GM12878 (cell line): ENCODE data around the gene OR4B1. TPM values are rescaled to one million over a fixed set of nuclear protein-coding genes. Genes with fewer than 3 reads are reported as not detected.

ENCODE experiments used
- ATAC-seq: fragments of 200-7000 bp; cut with Tn5 transposase; 3 replicates; pipeline ENCODE4 v1.9.1; 2020; ENCODE audit warnings: mild to moderate bottlenecking, moderate library complexity
- BruUV-seq: library from RNA; stranded (reverse); fragments of 400-500 nt; replicated peaks from 2 replicates; lab custom pipeline; 2021; lab: Mats Ljungman, UMichigan
- CTCF ChIA-PET: fragments of 300-600 bp; sonication (Branson Sonifier 250); formaldehyde crosslinking; extraction: SDS; loops from one replicate; lab custom pipeline; 2021; ENCODE audit warnings: inconsistent platforms; lab: Yijun Ruan, JAX
- POLR2A ChIA-PET: fragments of 350-600 bp; formaldehyde crosslinking; extraction: SDS; loops from one replicate; lab custom pipeline; 2021; ENCODE audit warnings: inconsistent platforms; lab: Charles Lee
- RAD21 ChIA-PET: fragments of 300-600 bp; sonication (Branson Sonifier 250); formaldehyde crosslinking; loops from one replicate; lab custom pipeline; 2023; ENCODE audit warnings: antibody characterized with exemption; ENCODE audit not compliant: unreplicated experiment; lab: Charles Lee
- SMC1A ChIA-PET: fragments of 300-600 bp; sonication (Branson Sonifier 250); formaldehyde crosslinking; loops from one replicate; lab custom pipeline; 2023; ENCODE audit not compliant: unreplicated experiment, uncharacterized antibody; lab: Charles Lee
- DNase-seq: peaks from one replicate; pipeline ENCODE4 v3.0.0-alpha.2; 2011; ENCODE audit warnings: low read depth, low spot score
- FAIRE-seq: peaks from 3 replicates; lab custom pipeline; 2011; peaks lifted over from hg19 to GRCh38; lab: Jason Lieb, UNC
- H2AFZ ChIP-seq: 2 replicates; pipeline ENCODE4 v1.6.0; 2011; ENCODE audit warnings: low read depth, low read length, control low read depth; ENCODE audit not compliant: control insufficient read depth
- H3K27ac ChIP-seq: 2 replicates; pipeline ENCODE4 v1.5.1; 2011; ENCODE audit warnings: control low read depth; ENCODE audit not compliant: control insufficient read depth, insufficient read depth
- H3K27me3 ChIP-seq, 2 experiments: replicated peaks in 1 of 2; 2 replicates each; pipeline versions ENCODE4 v1.6.0 to v1.6.1; 2011; ENCODE audit warnings: low read length in 1 of 2; ENCODE audit not compliant: control insufficient read depth in 2 of 2, insufficient read depth in 2 of 2
- H3K36me3 ChIP-seq, 2 experiments: 2 replicates each; pipeline ENCODE4 v1.5.1; 2011; ENCODE audit warnings: low read length in 1 of 2; ENCODE audit not compliant: control insufficient read depth in 2 of 2, insufficient read depth in 2 of 2
- H3K4me1 ChIP-seq: 2 replicates; pipeline ENCODE4 v1.6.1; 2011; ENCODE audit warnings: mild to moderate bottlenecking, low read length, moderate library complexity, mixed read lengths; ENCODE audit not compliant: control insufficient read depth, insufficient read depth
- H3K4me2 ChIP-seq: 2 replicates; pipeline ENCODE4 v1.6.0; 2011; ENCODE audit warnings: control low read depth; ENCODE audit not compliant: control insufficient read depth, insufficient read depth
- H3K4me3 ChIP-seq: fragments of 200-600 bp; sonication (generic); 2 replicates; pipeline ENCODE4 v1.5.1; 2016
- H3K79me2 ChIP-seq: 2 replicates; pipeline ENCODE4 v1.6.0; 2011; ENCODE audit warnings: low read length; ENCODE audit not compliant: control insufficient read depth, insufficient read depth
- H3K9ac ChIP-seq: 2 replicates; pipeline ENCODE4 v1.8.0; 2011; ENCODE audit warnings: low read length, control low read depth, mixed read lengths; ENCODE audit not compliant: control insufficient read depth, insufficient read depth
- H3K9me3 ChIP-seq: replicated peaks from 3 replicates; pipeline ENCODE4 v1.5.1; 2011; ENCODE audit warnings: mild to moderate bottlenecking, low read length; ENCODE audit not compliant: control insufficient read depth, insufficient read depth
- H4K20me1 ChIP-seq: 2 replicates; pipeline ENCODE4 v1.6.0; 2011; ENCODE audit not compliant: control insufficient read depth, insufficient read depth
- BHLHE40 ChIP-seq, 2 experiments: fragments of 450-650 bp in 1 of 2; IDR thresholded peaks; 2 replicates each; pipeline ENCODE4 v1.6.1; 2011 to 2017; ENCODE audit warnings: low read depth in 2 of 2, borderline replicate concordance in 1 of 2, improper control_type of control experiment in 1 of 2, low read length in 1 of 2, mild to moderate bottlenecking in 1 of 2
- CREM ChIP-seq: IDR thresholded peaks from 2 replicates; pipeline ENCODE4 v1.6.1; 2014; ENCODE audit warnings: antibody characterized with exemption, low read depth
- GABPA ChIP-seq: IDR thresholded peaks from 2 replicates; pipeline ENCODE4 v1.6.1; 2014; ENCODE audit warnings: antibody characterized with exemption, low read depth, mild to moderate bottlenecking, inconsistent platforms
- HDAC2 ChIP-seq: fragments of 200-600 bp; sonication (generic); IDR thresholded peaks from 2 replicates; pipeline ENCODE4 v1.6.1; 2017
- IRF3 ChIP-seq: fragments of 450-650 bp; IDR thresholded peaks from 2 replicates; pipeline ENCODE4 v1.6.1; 2014; ENCODE audit warnings: mild to moderate bottlenecking
- NBN ChIP-seq: fragments of 450-650 bp; IDR thresholded peaks from 2 replicates; pipeline ENCODE4 v1.6.1; 2016
- POLR2AphosphoS2 ChIP-seq: IDR thresholded peaks from 2 replicates; pipeline ENCODE4 v1.6.1; 2011; ENCODE audit warnings: low read depth, mild to moderate bottlenecking, low read length, improper control_type of control experiment, moderate library complexity
- RAD21 ChIP-seq: IDR thresholded peaks from 2 replicates; pipeline ENCODE4 v1.6.1; 2011; ENCODE audit warnings: mild to moderate bottlenecking, low read depth, low read length, moderate library complexity; ENCODE audit not compliant: insufficient read depth
- RELB ChIP-seq: fragments of 450-650 bp; IDR thresholded peaks from 2 replicates; pipeline ENCODE4 v1.6.1; 2017; ENCODE audit warnings: low read depth, mild to moderate bottlenecking, moderate library complexity
- SMC3 ChIP-seq: IDR thresholded peaks from 2 replicates; pipeline ENCODE4 v1.6.1; 2011; ENCODE audit warnings: low read length, improper control_type of control experiment, borderline replicate concordance
- SREBF1 ChIP-seq: IDR thresholded peaks from 2 replicates; pipeline ENCODE4 v1.6.1; 2012; ENCODE audit warnings: mild to moderate bottlenecking, low read length
- ZNF217 ChIP-seq: fragments of 450-650 bp; IDR thresholded peaks from 2 replicates; pipeline ENCODE4 v1.6.1; 2017; ENCODE audit warnings: antibody characterized with exemption, mild to moderate bottlenecking
- ZNF384 ChIP-seq: IDR thresholded peaks from 2 replicates; pipeline ENCODE4 v1.6.1; 2012; ENCODE audit warnings: low read depth, mild to moderate bottlenecking, low read length, improper control_type of control experiment, borderline replicate concordance
- WGBS: methylation state at CpG from one replicate; pipeline ENCODE4 v1.1.6; 2016; ENCODE audit warnings: low lambda C conversion rate; ENCODE audit not compliant: insufficient replicate concordance, insufficient coverage; ENCODE audit errors: missing lambda C conversion rate; 5-methylcytosine and 5-hydroxymethylcytosine counted together
- in situ Hi-C: fragments of 300-500 bp; cut with MboI; formaldehyde crosslinking; loops from 9 replicates; pipeline ENCODE4 v1.14.3; 2018; ENCODE audit warnings: mixed read lengths
- intact Hi-C: fragments of 100-400 bp; cut with micrococcal nuclease; formaldehyde crosslinking; loops from one replicate; pipeline ENCODE4 v1.14.2; 2022; ENCODE audit not compliant: unreplicated experiment
- polyA plus RNA-seq, 11 experiments: library from polyadenylated mRNA; depleted of rRNA in 4 of 11; unstranded in 6 of 11; stranded (reverse) in 5 of 11; fragments of >200 nt; fragmentation: Nextera tagmentation in 4 of 11; fragmentation: Illumina TruSeq in 1 of 11; extraction: Ambion mirVana in 4 of 11; extraction: Trizol in 1 of 11; gene quantifications; 1 replicate in 1 of 11; 2 replicates in 10 of 11; pipeline versions ENCODE4 v1.2.1 to v1.2.3, GENCODE V29; 2011 to 2016; ENCODE audit warnings: inconsistent platforms in 2 of 11, missing spikeins in 2 of 11, low read depth in 1 of 11
- total RNA-seq, 4 experiments: library from RNA; depleted of rRNA in 3 of 4; stranded (reverse); fragments of >200 nt in 3 of 4; fragmentation: Illumina TruSeq in 1 of 4; extraction: Trizol in 1 of 4; gene quantifications; 2 replicates each; pipeline versions ENCODE4 v1.2.1 to v1.2.3, GENCODE V29; 2013 to 2021
- TF ChIP-seq, protein P1 (sequence below): fragments of 450-650 bp; IDR thresholded peaks from 2 replicates; pipeline ENCODE4 v1.6.1; 2017; ENCODE audit warnings: borderline replicate concordance
- TF ChIP-seq, protein P2 (sequence below), 3 experiments: IDR thresholded peaks in 2 of 3; conservative IDR thresholded peaks in 1 of 3; 2 replicates each; pipeline ENCODE4 v1.5.1; 2011; ENCODE audit warnings: low read depth in 3 of 3, low read length in 3 of 3, mild to moderate bottlenecking in 3 of 3, control low read depth in 2 of 3, moderate library complexity in 2 of 3, inconsistent platforms in 1 of 3, mixed read lengths in 1 of 3; ENCODE audit not compliant: control insufficient read depth in 2 of 3, insufficient read depth in 1 of 3; ENCODE audit errors: extremely low read depth in 1 of 3

OR4B1 gene
- total and polyA plus RNA-seq, 10 of the 15 experiments (the other 5 are each of a cell fraction or from before 2014, with no cell fraction given): not detected

GRCh38 chr11:48172818-48173609, 43.6 kb upstream of the OR4B1 start:
- ChIA-PET SMC1A (no interaction called here), POLR2A (no interaction called here), CTCF (interaction anchor here (0.6 to 1.4 kb wide), 5 partner anchors 94 to 1822 kb away, joined by 3 read pairs; no protein-coding TSS in a partner anchor), RAD21 (interaction anchor here (1.2 kb wide), 2 partner anchors 134 to 239 kb away, joined by 4 to 6 read pairs; no protein-coding TSS in a partner anchor)
- Histone ChIP-seq H3K9ac (no peak overlapping the region), H4K20me1 (no peaks in the 10 kb centered on the region; the same call in 1 of the 2 replicates), H2AFZ (no peak overlapping the region), H3K27me3 (no peaks in the 10 kb centered on the region), H3K9me3 (no peaks in the 10 kb centered on the region), H3K27ac (no peak overlapping the region), H3K4me2 (no peak overlapping the region), H3K36me3 (no peaks in the 10 kb centered on the region), H3K4me1 (peaks cover 4% of the 10 kb centered on the region; the same call in 1 of the 2 replicates), H3K79me2 (no peaks in the 10 kb centered on the region), H3K4me3 (no peak overlapping the region)
- WGBS: 30% methylated on average over 14 of the region's 14 CpGs
- FAIRE-seq: peak; percentile 57
- BruUV-seq: no TSS peak
- in situ Hi-C loops (no loop called here), intact Hi-C loops (loop anchor here (2.0 to 10.0 kb wide), 3 partner anchors 134 to 1824 kb away; partner anchors contain the start of gene OR4S1)
- no peak for DNase-seq
- peak; percentile 96 for ATAC-seq
- TF ChIP-seq ZNF384 (no peak), RELB (no peak), POLR2AphosphoS2 (no peak), BHLHE40 (IDR thresholded peaks at IDR 0.05; ENCODE audit: borderline replicate concordance in 1 of 2, low read depth in 2 of 2, low read length in 1 of 2) (no peak), CREM (no peak), IRF3 (no peak), SREBF1 (no peak), ZNF217 (no peak), RAD21 (peak; percentile 89), SMC3 (peak; percentile 63), NBN (no peak), HDAC2 (no peak), GABPA (no peak)
- TF ChIP-seq, protein P1, sequence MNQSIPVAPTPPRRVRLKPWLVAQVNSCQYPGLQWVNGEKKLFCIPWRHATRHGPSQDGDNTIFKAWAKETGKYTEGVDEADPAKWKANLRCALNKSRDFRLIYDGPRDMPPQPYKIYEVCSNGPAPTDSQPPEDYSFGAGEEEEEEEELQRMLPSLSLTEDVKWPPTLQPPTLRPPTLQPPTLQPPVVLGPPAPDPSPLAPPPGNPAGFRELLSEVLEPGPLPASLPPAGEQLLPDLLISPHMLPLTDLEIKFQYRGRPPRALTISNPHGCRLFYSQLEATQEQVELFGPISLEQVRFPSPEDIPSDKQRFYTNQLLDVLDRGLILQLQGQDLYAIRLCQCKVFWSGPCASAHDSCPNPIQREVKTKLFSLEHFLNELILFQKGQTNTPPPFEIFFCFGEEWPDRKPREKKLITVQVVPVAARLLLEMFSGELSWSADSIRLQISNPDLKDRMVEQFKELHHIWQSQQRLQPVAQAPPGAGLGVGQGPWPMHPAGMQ: no peak
- TF ChIP-seq, protein P2, sequence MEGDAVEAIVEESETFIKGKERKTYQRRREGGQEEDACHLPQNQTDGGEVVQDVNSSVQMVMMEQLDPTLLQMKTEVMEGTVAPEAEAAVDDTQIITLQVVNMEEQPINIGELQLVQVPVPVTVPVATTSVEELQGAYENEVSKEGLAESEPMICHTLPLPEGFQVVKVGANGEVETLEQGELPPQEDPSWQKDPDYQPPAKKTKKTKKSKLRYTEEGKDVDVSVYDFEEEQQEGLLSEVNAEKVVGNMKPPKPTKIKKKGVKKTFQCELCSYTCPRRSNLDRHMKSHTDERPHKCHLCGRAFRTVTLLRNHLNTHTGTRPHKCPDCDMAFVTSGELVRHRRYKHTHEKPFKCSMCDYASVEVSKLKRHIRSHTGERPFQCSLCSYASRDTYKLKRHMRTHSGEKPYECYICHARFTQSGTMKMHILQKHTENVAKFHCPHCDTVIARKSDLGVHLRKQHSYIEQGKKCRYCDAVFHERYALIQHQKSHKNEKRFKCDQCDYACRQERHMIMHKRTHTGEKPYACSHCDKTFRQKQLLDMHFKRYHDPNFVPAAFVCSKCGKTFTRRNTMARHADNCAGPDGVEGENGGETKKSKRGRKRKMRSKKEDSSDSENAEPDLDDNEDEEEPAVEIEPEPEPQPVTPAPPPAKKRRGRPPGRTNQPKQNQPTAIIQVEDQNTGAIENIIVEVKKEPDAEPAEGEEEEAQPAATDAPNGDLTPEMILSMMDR (IDR thresholded peaks at IDR 0.05 in 2 of 3, conservative IDR thresholded peaks at IDR 0.05 in 1 of 3; ENCODE audit: control insufficient read depth in 2 of 3, extremely low read depth in 1 of 3, insufficient read depth in 1 of 3, low read depth in 3 of 3, low read length in 3 of 3): peak; percentile 83 to 99 (median 96)
